Left lung (tissue), 10 donors: Measurements from ENCODE around the gene STOM. TPM values are rescaled to one million over a fixed set of nuclear protein-coding genes. Genes with fewer than 3 reads are reported as not detected.

Experiments
- ATAC-seq: fragments of 200-7000 bp; cut with Tn5 transposase; one replicate; pipeline ENCODE4 v1.9.1; 2020; ENCODE audit warnings: moderate library complexity
- DNase-seq, 4 donors: peaks; one replicate each; pipeline ENCODE4 v3.0.0-alpha.2; 2013 to 2020
- H3K27ac ChIP-seq, 2 donors: fragments of 200-600 bp; sonication (generic) in 1 of 2; one replicate each; pipeline versions ENCODE4 v1.5.0 to v1.8.0; 2020 to 2021
- H3K27me3 ChIP-seq, 2 donors: fragments of 200-600 bp; sonication (generic) in 1 of 2; one replicate each; pipeline versions ENCODE4 v1.5.0 to v1.8.0; 2020 to 2021
- H3K36me3 ChIP-seq, 2 donors: fragments of 200-600 bp; sonication (generic) in 1 of 2; one replicate each; pipeline versions ENCODE4 v1.5.0 to v1.8.0; 2020 to 2021
- H3K4me1 ChIP-seq, 2 donors: fragments of 200-600 bp; one replicate each; pipeline ENCODE4 v1.8.0; 2021
- H3K4me3 ChIP-seq, 2 donors: fragments of 200-600 bp; sonication (generic) in 1 of 2; one replicate each; pipeline versions ENCODE4 v1.5.0 to v1.8.0; 2020 to 2021; ENCODE audit warnings: mild to moderate bottlenecking in 1 of 2
- H3K9me3 ChIP-seq, 2 donors: fragments of 200-600 bp; sonication (generic) in 1 of 2; one replicate each; pipeline versions ENCODE4 v1.5.0 to v1.8.0; 2020 to 2021
- CTCF ChIP-seq, 2 donors: fragments of 200-600 bp; sonication (generic) in 1 of 2; IDR thresholded peaks; one replicate each; pipeline versions ENCODE4 v1.5.0 to v1.8.0; 2021; ENCODE audit warnings: antibody characterized with exemption in 2 of 2
- intact Hi-C, 2 donors: fragments of 100-400 bp; cut with DNase I; formaldehyde crosslinking; loops; one replicate each; pipeline versions ENCODE4 v1.11.2 to v1.14.2; 2022
- polyA plus RNA-seq, 6 donors: library from polyadenylated mRNA; unstranded; fragments of 120-200 nt; gene quantifications; one replicate each; pipeline ENCODE4 v1.2.1, GENCODE V29; 2013; ENCODE audit not compliant: insufficient read length in 6 of 6
- total RNA-seq, 2 donors: library from RNA; stranded (reverse); fragmentation: NEBNext Ultra II Directional; extraction: Animal tissue kit (Norgen Biotek cat#: 25700); gene quantifications; one replicate each; pipeline ENCODE4 v1.2.1, GENCODE V29; 2021
- donor health status: DM: no; HTN: yes; CAD: no.
- donor health status: DM: no; HTN: no; CAD: no.

Gene STOM
- total and polyA plus RNA-seq, 8 donors = 99.8 to 576 (median 114) TPM

- intact Hi-C loops = no loop called here
- Histone ChIP-seq H3K27me3 (no peaks in the 10 kb centered on the region), H3K9me3 (no peaks in the 10 kb centered on the region), H3K27ac (peak overlapping the region; percentile 91 to 93), H3K36me3 (no peaks in the 10 kb centered on the region), H3K4me3 (no peak overlapping the region), H3K4me1 (peaks cover 56 to 80% of the 10 kb centered on the region in 2 donors)
- DNase-seq (peak in 1 of 4 donors; percentile 74), ATAC-seq (peak; percentile 72)
- TF ChIP-seq CTCF (IDR thresholded peaks at IDR 0.05) = no peak
These were observed 80.9 kb downstream of the STOM start for GRCh38 chr9:121289026-121289771.

Other genes with a start within 250 kb of the STOM start
- gene RAB14, start 168.4 kb downstream of the STOM start, total RNA-seq = 100 to 1,000 TPM in 1 of 2 donors, 10 to 100 TPM in 1; 94.1 to 111 TPM
- 10 to 100 TPM; 81.0 to 92.8 (median 87.5) TPM for gene RAB14, start 168.4 kb downstream of the STOM start, polyA plus RNA-seq
- gene GSN, start 102.1 kb downstream of the STOM start, total RNA-seq = 100 to 1,000 TPM; 395 to 485 TPM
- 10 to 100 TPM; 43.0 to 55.6 (median 53.0) TPM for gene GSN, start 102.1 kb downstream of the STOM start, polyA plus RNA-seq
- 1 to 10 TPM; 4.8 to 7.5 TPM for gene GGTA1, start 129.6 kb upstream of the STOM start, total RNA-seq
- gene GGTA1, start 129.6 kb upstream of the STOM start, polyA plus RNA-seq = 10 to 100 TPM in 1 of 6 donors, 1 to 10 TPM in 5; 7.2 to 10.2 (median 7.7) TPM